AG09319 (cell line): ENCODE measurements around the gene FBXW9.

Experiments used
- DNase-seq: peaks from one replicate; pipeline ENCODE4 v3.0.0-alpha.2; 2010; ENCODE audit warnings: low read depth; ENCODE audit errors: extremely low read depth
- TF ChIP-seq, protein P1 (sequence below): IDR thresholded peaks from 2 replicates; pipeline ENCODE4 v1.5.1; 2011; ENCODE audit warnings: low read depth, mild to moderate bottlenecking, inconsistent platforms, low read length, moderate library complexity

Gene FBXW9

GRCh38 chr19:12696366-12697335 is at the start of gene FBXW9:
Gene FBXW9, minus strand, starts transcription at chr19:12696631. Its CDS starts 50 bp downstream, at chr19:12696581.
- TF ChIP-seq, protein P1, sequence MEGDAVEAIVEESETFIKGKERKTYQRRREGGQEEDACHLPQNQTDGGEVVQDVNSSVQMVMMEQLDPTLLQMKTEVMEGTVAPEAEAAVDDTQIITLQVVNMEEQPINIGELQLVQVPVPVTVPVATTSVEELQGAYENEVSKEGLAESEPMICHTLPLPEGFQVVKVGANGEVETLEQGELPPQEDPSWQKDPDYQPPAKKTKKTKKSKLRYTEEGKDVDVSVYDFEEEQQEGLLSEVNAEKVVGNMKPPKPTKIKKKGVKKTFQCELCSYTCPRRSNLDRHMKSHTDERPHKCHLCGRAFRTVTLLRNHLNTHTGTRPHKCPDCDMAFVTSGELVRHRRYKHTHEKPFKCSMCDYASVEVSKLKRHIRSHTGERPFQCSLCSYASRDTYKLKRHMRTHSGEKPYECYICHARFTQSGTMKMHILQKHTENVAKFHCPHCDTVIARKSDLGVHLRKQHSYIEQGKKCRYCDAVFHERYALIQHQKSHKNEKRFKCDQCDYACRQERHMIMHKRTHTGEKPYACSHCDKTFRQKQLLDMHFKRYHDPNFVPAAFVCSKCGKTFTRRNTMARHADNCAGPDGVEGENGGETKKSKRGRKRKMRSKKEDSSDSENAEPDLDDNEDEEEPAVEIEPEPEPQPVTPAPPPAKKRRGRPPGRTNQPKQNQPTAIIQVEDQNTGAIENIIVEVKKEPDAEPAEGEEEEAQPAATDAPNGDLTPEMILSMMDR, result no peak
- peak; percentile 84 for DNase-seq

DNA sequence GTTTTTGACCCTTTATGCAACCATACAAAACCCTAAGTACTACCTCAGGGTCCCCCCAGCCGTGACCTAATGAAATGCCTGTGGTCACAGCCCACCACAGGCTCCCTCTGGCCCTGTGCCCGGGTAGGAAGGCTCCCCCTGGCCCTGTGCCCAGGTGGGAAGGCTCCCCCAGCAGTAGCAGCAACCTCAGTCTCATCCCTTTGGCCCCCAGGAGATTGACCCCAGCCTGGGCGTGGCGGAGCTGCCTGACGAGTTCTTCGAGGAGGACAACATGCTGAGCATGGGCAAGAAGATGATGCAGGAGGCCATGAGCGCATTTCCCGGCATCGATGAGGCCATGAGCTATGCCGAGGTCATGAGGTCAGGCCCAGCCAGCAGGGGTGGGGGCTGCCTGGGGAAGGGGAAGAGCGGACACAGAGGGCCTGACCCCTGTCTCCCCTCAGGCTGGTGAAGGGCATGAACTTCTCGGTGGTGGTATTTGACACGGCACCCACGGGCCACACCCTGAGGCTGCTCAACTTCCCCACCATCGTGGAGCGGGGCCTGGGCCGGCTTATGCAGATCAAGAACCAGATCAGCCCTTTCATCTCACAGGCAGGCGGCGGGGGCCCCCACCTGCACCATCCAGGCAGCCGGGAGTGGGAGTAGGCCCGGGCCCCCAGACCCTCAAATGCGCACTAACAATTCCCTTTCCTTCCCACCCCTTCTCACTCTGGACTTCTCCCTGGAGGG is 48.9 kb upstream of the FBXW9 start:
- no peak for DNase-seq
- TF ChIP-seq, protein P1, result no peak

GRCh38 chr19:12737835-12738351 is 41.5 kb upstream of the FBXW9 start:
- TF ChIP-seq, protein P1, result no peak
- no peak for DNase-seq

- DNase-seq, result peak; percentile 100
- TF ChIP-seq, protein P1, result no peak
Measured at GRCh38 chr19:12736995-12737834, 40.8 kb upstream of the FBXW9 start, which contains the start of gene GET3. Gene GET3, plus strand, starts transcription at chr19:12737497. Its CDS starts 9 bp downstream, at chr19:12737506.

GRCh38 chr19:12733369-12734214 is 37.2 kb upstream of the FBXW9 start:
- no peak for DNase-seq
- TF ChIP-seq, protein P1, result peak; percentile 35

- no peak for DNase-seq
- TF ChIP-seq, protein P1, result no peak
Measured at GRCh38 chr19:12731337-12731736, 34.9 kb upstream of the FBXW9 start.
